ENCODE results near the gene NTSR1.

DNA sequence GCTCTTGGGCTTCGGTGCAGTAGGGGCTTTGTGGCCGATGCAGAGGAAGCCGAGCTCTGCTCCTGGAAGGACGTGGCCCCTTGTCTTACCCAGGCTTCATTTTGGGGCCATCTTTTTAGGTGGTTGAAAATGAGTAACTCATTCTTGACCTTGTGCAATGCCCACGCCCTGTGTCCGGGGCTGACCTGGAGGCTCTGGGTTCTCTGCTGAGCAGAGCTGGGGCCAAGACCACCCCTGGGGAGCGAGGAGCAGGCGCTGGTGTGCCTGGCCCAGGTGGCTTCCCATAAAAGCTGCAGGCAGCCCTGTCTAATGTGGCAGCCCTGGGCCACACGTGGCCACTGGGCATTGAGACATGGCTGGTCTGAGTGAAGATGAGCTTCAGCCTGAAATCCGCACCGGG, 25.7 kb downstream of the NTSR1 start:
- TF ChIP-seq, protein P1, sequence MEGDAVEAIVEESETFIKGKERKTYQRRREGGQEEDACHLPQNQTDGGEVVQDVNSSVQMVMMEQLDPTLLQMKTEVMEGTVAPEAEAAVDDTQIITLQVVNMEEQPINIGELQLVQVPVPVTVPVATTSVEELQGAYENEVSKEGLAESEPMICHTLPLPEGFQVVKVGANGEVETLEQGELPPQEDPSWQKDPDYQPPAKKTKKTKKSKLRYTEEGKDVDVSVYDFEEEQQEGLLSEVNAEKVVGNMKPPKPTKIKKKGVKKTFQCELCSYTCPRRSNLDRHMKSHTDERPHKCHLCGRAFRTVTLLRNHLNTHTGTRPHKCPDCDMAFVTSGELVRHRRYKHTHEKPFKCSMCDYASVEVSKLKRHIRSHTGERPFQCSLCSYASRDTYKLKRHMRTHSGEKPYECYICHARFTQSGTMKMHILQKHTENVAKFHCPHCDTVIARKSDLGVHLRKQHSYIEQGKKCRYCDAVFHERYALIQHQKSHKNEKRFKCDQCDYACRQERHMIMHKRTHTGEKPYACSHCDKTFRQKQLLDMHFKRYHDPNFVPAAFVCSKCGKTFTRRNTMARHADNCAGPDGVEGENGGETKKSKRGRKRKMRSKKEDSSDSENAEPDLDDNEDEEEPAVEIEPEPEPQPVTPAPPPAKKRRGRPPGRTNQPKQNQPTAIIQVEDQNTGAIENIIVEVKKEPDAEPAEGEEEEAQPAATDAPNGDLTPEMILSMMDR (conservative IDR thresholded peaks at IDR 0.05; ENCODE audit: low read depth in 2 of 2) = no peak
- no peak for TF ChIP-seq ETS1 (IDR thresholded peaks at IDR 0.05)

All from GM23338 (cell line).